Vagina (tissue), 2 donors: Measurements from ENCODE around the gene URB1. TPM values are rescaled to one million over a fixed set of nuclear protein-coding genes. Genes with fewer than 3 reads are reported as not detected.
A peak's percentile ranks its signal among the peaks of the same experiment; 100 is the strongest.

Experiments
- DNase-seq, 2 donors: peaks; one replicate each; pipeline ENCODE4 v3.0.0-alpha.2; 2017; ENCODE audit errors: extremely low spot score in 2 of 2
- H3K27ac ChIP-seq: fragments of 200-600 bp; sonication (generic); one replicate; pipeline ENCODE4 v1.5.1; 2019
- H3K27me3 ChIP-seq: fragments of 200-600 bp; sonication (generic); one replicate; pipeline ENCODE4 v1.5.1; 2019
- H3K36me3 ChIP-seq, 2 donors: fragments of 200-600 bp; sonication (generic); one replicate each; pipeline ENCODE4 v1.5.1; 2017 to 2019
- H3K4me1 ChIP-seq: fragments of 200-600 bp; sonication (generic); one replicate; pipeline ENCODE4 v1.5.1; 2019
- H3K4me3 ChIP-seq, 2 donors: fragments of 200-600 bp; sonication (generic); 1 replicate in 1 of 2; 2 replicates in 1 of 2; pipeline ENCODE4 v1.5.1; 2016 to 2019
- H3K9me3 ChIP-seq: fragments of 200-600 bp; sonication (generic); one replicate; pipeline ENCODE4 v1.5.1; 2019
- POLR2A ChIP-seq, 2 donors: fragments of 450-650 bp; IDR thresholded peaks; one replicate each; pipeline ENCODE4 v1.6.1; 2017; ENCODE audit warnings: antibody characterized with exemption in 2 of 2, mild to moderate bottlenecking in 2 of 2, moderate library complexity in 2 of 2
- POLR2AphosphoS5 ChIP-seq, 2 donors: sonication (generic); formaldehyde crosslinking; IDR thresholded peaks; one replicate each; pipeline ENCODE4 v1.9.0; 2017; ENCODE audit warnings: antibody characterized with exemption in 2 of 2, mild to moderate bottlenecking in 2 of 2, low read depth in 1 of 2; ENCODE audit not compliant: insufficient read depth in 1 of 2
- intact Hi-C: fragments of 100-400 bp; cut with DNase I; formaldehyde crosslinking; loops from one replicate; pipeline ENCODE4 v1.15.1; 2023
- total RNA-seq: library from RNA; depleted of rRNA; stranded (reverse); fragments of >200 nt; gene quantifications from one replicate; pipeline ENCODE4 v1.2.3, GENCODE V29; 2016
- TF ChIP-seq, protein P1 (sequence below), 3 experiments: fragments of 450-650 bp in 2 of 3; fragments of 200-600 bp in 1 of 3; sonication (generic) in 1 of 3; IDR thresholded peaks; one replicate each; pipeline ENCODE4 v1.5.1; 2017 to 2019; ENCODE audit warnings: antibody characterized with exemption in 3 of 3, mild to moderate bottlenecking in 2 of 3, moderate library complexity in 2 of 3

The URB1 gene
- total RNA-seq, 1 donor from 2014 or later, result 23.8 TPM

DNA sequence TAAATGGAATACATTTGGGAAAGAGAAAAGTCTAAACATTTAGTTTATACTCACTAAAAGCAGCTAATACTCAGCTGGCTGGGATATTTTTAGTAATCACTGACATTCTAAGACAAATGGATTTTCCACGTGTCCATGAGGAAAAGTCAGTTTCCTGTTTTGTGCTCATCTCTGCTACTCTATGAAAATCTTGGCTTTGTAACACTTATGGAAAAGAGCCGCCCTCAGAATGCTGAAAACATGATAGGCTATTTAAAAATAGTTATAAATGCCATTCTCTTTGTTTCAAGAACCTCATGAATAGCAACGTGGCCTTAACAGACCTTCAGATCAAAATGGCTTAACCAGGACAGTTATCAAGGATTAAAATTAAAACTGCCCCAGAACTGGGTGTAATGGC is 64.2 kb downstream of the URB1 start:
- H3K9me3 ChIP-seq, result no peaks in the 10 kb centered on the region
- H3K4me3 ChIP-seq, result no peak overlapping the region
- intact Hi-C loops, result no loop called here
- H3K27me3 ChIP-seq, result no peaks in the 10 kb centered on the region
- peaks cover 0 to 49% of the 10 kb centered on the region in 2 donors for H3K36me3 ChIP-seq
- TF ChIP-seq POLR2AphosphoS5 (IDR thresholded peaks at IDR 0.05; ENCODE audit: insufficient read depth in 1 of 2, low read depth in 1 of 2), result peak in 1 of 2 donors; percentile 52
- TF ChIP-seq POLR2A (IDR thresholded peaks at IDR 0.05), result no peak
- no peaks in the 10 kb centered on the region for H3K4me1 ChIP-seq
- no peak for DNase-seq
- H3K27ac ChIP-seq, result peak overlapping the region; percentile 47

DNA sequence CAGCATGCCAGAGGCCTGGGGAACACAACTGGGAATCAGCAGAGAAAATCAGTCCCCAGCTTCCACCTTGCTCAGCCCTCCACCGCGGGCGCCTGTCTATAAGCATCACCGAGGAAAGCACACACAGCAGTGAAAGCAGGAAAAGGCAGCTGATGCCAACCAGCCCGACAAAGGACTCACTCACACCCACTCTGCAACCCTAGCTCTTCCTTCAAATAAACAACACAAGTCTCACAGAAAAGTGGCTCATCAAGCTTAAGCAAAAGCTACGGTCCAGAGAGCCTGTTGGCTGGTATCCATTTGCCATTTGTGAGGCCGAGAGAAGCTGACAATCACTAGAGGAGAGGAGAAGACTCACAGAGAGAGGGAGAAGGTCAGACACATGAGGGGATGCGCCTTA is 67.1 kb downstream of the URB1 start:
- intact Hi-C loops, result no loop called here
- H3K9me3 ChIP-seq, result no peaks in the 10 kb centered on the region
- DNase-seq, result no peak
- no peaks in the 10 kb centered on the region for H3K27me3 ChIP-seq
- peaks cover 0 to 61% of the 10 kb centered on the region in 2 donors for H3K36me3 ChIP-seq
- no peak overlapping the region for H3K4me3 ChIP-seq
- H3K4me1 ChIP-seq, result no peaks in the 10 kb centered on the region
- no peak overlapping the region for H3K27ac ChIP-seq
- TF ChIP-seq, protein P1, sequence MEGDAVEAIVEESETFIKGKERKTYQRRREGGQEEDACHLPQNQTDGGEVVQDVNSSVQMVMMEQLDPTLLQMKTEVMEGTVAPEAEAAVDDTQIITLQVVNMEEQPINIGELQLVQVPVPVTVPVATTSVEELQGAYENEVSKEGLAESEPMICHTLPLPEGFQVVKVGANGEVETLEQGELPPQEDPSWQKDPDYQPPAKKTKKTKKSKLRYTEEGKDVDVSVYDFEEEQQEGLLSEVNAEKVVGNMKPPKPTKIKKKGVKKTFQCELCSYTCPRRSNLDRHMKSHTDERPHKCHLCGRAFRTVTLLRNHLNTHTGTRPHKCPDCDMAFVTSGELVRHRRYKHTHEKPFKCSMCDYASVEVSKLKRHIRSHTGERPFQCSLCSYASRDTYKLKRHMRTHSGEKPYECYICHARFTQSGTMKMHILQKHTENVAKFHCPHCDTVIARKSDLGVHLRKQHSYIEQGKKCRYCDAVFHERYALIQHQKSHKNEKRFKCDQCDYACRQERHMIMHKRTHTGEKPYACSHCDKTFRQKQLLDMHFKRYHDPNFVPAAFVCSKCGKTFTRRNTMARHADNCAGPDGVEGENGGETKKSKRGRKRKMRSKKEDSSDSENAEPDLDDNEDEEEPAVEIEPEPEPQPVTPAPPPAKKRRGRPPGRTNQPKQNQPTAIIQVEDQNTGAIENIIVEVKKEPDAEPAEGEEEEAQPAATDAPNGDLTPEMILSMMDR (IDR thresholded peaks at IDR 0.05), result no peak
- TF ChIP-seq POLR2AphosphoS5 (IDR thresholded peaks at IDR 0.05; ENCODE audit: insufficient read depth in 1 of 2, low read depth in 1 of 2) (no peak), POLR2A (IDR thresholded peaks at IDR 0.05) (no peak)

DNA sequence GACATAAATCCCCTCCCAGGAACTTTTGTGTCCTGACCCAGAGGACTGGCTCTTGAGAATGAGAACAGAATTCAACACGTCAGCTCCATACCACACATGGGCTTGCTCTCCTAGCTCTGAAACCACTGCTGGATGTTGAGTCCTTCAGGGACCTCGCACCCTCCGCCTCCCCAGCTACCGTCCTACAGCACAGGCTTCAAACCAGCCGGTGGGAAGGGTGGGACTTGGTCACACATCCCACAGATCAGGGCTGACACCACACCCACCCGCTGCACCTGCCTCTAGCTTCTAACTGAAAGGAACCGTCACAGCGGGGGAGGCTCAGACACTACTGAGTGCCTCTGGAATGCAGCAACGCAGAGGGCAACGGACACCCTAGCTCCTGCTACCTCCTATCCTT is 70.1 kb downstream of the URB1 start:
- peaks cover 0 to 89% of the 10 kb centered on the region in 2 donors for H3K36me3 ChIP-seq
- DNase-seq, result no peak
- TF ChIP-seq POLR2AphosphoS5 (IDR thresholded peaks at IDR 0.05; ENCODE audit: insufficient read depth in 1 of 2, low read depth in 1 of 2) (no peak), POLR2A (IDR thresholded peaks at IDR 0.05) (no peak)
- TF ChIP-seq, protein P1 (IDR thresholded peaks at IDR 0.05), result no peak
- no peaks in the 10 kb centered on the region for H3K4me1 ChIP-seq
- H3K9me3 ChIP-seq, result no peaks in the 10 kb centered on the region
- no peak overlapping the region for H3K4me3 ChIP-seq
- intact Hi-C loops, result no loop called here
- no peak overlapping the region for H3K27ac ChIP-seq
- no peaks in the 10 kb centered on the region for H3K27me3 ChIP-seq

DNA sequence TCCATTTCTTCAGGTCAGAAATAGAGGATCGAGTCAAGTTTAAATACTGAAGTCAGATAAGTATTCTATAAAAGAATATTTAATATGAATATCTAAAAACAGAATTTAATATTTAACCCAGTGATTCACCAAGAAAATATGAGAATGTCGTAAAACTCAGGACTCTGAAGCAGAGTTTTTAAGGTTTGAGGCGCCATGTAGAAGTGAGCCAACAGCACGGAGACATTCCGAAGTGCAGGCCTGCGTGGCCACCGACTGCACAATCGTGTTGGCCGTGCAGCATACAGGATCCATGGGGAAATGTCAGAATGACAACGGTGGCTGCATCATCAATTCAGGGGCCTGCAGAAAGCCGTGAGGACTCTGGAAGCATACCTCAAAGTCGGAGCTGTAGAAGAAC is 70.7 kb downstream of the URB1 start:
- no peak overlapping the region for H3K27ac ChIP-seq
- no peaks in the 10 kb centered on the region for H3K27me3 ChIP-seq
- intact Hi-C loops, result no loop called here
- H3K4me3 ChIP-seq, result no peak overlapping the region
- H3K4me1 ChIP-seq, result no peaks in the 10 kb centered on the region
- H3K36me3 ChIP-seq, result peaks cover 0 to 95% of the 10 kb centered on the region in 2 donors
- TF ChIP-seq, protein P1 (IDR thresholded peaks at IDR 0.05), result no peak
- TF ChIP-seq POLR2A (IDR thresholded peaks at IDR 0.05), result no peak
- TF ChIP-seq POLR2AphosphoS5 (IDR thresholded peaks at IDR 0.05; ENCODE audit: insufficient read depth in 1 of 2, low read depth in 1 of 2), result no peak
- no peak for DNase-seq
- no peaks in the 10 kb centered on the region for H3K9me3 ChIP-seq

DNA sequence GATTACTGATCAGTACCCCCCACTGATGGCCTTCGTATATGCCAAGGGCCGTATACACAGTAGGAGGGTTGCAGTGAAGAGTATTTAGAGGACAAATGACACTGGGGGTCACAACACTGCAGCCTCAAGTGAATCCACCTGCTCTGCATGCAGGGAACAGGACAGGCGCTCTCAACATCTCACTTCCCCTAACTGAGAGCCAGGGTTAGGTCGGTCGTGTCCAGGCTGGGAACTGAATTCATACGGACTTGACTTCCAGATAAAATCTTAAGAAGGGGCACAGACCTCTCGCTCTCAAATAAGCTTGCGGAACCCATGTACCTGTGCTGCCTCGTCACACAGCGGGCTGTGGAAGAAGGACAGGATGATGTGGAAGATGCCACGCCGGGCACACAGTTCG is 71.3 kb downstream of the URB1 start:
- no peak for DNase-seq
- no peaks in the 10 kb centered on the region for H3K9me3 ChIP-seq
- intact Hi-C loops, result no loop called here
- TF ChIP-seq POLR2AphosphoS5 (IDR thresholded peaks at IDR 0.05; ENCODE audit: insufficient read depth in 1 of 2, low read depth in 1 of 2), result no peak
- no peak for TF ChIP-seq POLR2A (IDR thresholded peaks at IDR 0.05)
- no peaks in the 10 kb centered on the region for H3K27me3 ChIP-seq
- H3K27ac ChIP-seq, result no peak overlapping the region
- H3K4me1 ChIP-seq, result no peaks in the 10 kb centered on the region
- H3K4me3 ChIP-seq, result no peak overlapping the region
- peaks cover 0 to 98% of the 10 kb centered on the region in 2 donors for H3K36me3 ChIP-seq

DNA sequence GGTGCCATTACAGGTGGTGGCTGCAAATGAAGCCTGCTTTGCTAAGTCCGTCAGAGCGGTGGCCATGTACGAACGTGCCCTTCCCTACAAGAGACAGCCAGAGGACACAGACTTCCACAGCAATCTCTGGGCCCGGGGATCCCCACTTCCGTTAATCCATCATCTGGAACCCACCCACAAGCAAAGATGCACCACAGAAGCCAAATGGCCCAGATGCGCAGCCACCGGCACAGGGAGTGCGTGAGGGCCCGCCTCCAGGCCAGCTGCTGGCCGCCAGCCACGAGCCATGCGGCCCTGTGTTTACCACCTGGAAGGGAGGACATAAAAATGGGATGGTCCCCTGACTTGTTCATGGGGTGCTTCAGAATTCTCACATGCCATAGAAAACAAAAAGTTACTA is 72.1 kb downstream of the URB1 start:
- no peak for DNase-seq
- H3K36me3 ChIP-seq, result peaks cover 0 to 98% of the 10 kb centered on the region in 2 donors

More for the DNA sequence above, 72.1 kb downstream of the URB1 start:
- Histone ChIP-seq H3K4me3 (no peak overlapping the region), H3K9me3 (no peaks in the 10 kb centered on the region), H3K27me3 (no peaks in the 10 kb centered on the region), H3K4me1 (no peaks in the 10 kb centered on the region), H3K27ac (no peak overlapping the region)
- intact Hi-C loops, result no loop called here
- TF ChIP-seq, protein P1 (IDR thresholded peaks at IDR 0.05), result no peak
- TF ChIP-seq POLR2AphosphoS5 (IDR thresholded peaks at IDR 0.05; ENCODE audit: insufficient read depth in 1 of 2, low read depth in 1 of 2) (no peak), POLR2A (IDR thresholded peaks at IDR 0.05) (no peak)
